Mucosa of gallbladder (tissue), 1 donor: Measurements from ENCODE around the gene CLCNKA. TPM values are rescaled to one million over a fixed set of nuclear protein-coding genes. Genes with fewer than 3 reads are reported as not detected.
A peak's percentile ranks its signal among the peaks of the same experiment; 100 is the strongest.
"Not testable (repeated sequence)": the region's sequence is repeated elsewhere in the genome, so short reads cannot be mapped to it uniquely, and the experiment has no call there.

Experiments used
- DNase-seq: peaks from one replicate; pipeline ENCODE4 v3.0.0-alpha.2; 2020; ENCODE audit warnings: low spot score
- total RNA-seq: library from RNA; stranded (reverse); gene quantifications from one replicate; pipeline ENCODE4 v1.2.1, GENCODE V29; 2021
- donor health status: DM: no; HTN: no; CAD: no.

CLCNKA gene
- total RNA-seq, 1 donor from 2014 or later = 0.32 TPM

GRCh38 chr1:16017461-16018303 lies 4.2 kb upstream of the CLCNKA start, which contains the start of gene HSPB7:
TSS of gene HSPB7 (minus strand) at chr1:16018043. CDS start at chr1:16017963, 80 bp downstream.
- DNase-seq = peak; percentile 80

GRCh38 chr1:16018308-16018707 lies 3.5 kb upstream of the CLCNKA start:
- no peak for DNase-seq

DNA sequence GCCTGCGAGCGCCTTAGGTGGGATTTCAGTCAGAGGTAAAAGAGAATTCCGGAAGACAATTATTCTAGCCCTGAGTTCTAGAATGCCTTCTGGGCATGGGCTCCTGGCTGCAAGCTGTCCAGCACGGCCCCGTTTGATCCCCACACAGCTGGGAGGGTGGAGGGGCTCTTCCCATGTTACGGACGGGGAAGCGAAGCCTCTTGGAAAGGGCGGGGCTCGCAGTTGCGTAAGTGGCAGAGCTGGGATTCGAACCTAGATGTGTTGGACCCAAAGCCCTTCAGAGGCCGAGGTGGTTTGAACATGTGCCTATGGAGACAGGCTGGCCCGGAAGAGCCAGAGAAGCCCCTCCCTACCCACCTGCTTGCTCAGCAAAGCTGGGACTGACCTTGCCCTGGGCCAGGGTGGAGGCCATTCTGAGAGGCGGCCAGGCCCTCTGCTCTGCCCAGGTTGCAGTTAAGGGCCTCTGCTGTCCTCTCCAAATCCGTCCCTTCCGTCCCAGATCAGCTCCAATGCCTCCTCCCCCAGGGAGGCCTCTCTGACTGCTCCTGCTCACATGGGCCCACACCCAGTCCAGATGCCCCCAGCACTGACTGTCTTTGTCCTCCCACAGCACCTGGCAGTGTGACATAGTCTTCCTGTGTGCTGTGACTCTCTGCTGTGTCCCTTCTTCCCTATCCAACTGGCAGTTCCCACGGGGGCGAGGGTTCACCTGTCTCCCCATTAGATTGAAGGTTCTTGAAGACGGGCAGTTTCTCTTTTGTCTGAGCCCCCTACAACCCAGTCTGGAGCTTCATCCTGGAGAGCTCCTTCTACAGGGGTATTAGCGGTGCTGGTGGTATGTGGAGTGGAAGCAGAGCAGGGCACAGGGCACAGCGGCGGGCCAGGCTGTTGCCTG lies 2.8 kb upstream of the CLCNKA start:
- no peak for DNase-seq

DNA sequence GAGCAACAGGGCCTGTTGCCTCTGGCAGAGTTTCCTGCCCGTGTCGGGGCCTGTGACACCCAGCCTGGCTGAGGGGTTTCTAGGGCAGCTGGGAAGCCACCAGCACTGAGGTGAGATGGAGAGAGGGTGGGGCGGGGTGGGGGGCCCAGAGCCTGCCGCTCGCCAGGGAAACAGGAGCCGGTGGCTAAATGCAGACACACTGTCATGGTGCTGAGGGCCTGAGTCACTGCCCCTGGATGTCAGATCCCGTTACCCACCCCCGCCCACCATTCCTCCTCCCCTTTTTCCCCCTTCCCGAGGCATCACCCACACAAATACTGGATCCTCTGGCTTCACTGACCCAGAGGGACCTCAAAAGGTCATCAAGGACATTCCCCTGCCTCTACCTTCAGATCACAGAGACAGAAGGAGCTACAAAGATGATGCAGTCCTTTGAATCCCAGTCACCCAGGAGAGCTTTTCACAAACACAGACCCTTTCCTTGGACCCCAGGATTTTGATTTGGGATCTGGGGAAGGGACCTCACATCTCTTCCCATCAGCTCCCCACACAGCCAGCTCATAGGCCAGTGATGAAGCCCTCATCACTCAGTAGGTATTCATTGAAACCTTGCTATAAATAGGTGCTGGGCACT lies 2.1 kb upstream of the CLCNKA start:
- no peak for DNase-seq

DNA sequence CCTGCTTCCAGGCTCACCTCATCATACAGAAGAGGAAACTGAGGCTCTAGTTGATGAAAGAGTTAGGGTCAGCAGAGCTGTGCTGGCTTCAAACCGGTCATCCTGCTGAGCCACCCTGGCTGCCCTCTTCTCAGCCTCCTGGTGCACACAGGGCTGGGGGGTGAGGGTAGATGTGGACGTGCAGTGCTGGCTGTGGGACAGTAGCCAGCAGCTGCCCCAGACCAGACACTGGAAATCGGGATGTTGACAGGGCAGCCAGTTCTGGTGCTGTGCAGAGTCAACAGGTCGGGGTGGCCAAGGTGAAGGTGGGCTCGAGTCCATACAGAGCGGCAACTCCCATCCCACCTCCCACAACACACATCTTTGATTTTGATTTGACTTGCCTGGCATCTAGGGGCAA lies 1.5 kb upstream of the CLCNKA start:
- DNase-seq = no peak

- DNase-seq = not testable (repeated sequence)
These were observed 958 bp upstream of the CLCNKA start for GRCh38 chr1:16020878-16021277.

- DNase-seq = no peak
These were observed 557 bp downstream of the CLCNKA start for GRCh38 chr1:16022393-16022792.

- no peak for DNase-seq
These were observed 1.3 kb downstream of the CLCNKA start for GRCh38 chr1:16023050-16023653.

DNA sequence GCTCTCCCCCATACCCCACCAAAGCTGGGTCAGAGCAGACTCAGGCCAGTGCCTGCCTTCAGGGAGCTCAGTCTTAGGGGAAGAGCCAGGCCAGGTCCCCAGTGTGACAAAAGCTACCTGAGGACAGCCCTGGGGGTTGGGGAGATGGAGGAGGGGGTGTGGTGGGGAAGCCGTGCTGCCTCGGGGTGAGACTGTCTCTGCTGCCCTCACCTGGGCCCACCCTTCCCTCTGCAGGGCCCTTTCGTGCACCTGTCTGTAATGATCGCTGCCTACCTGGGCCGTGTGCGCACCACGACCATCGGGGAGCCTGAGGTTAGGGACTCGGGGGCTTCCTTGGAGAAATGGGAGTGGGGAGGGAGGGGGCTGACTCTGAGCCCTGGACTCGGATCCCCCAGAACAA lies 4.5 kb downstream of the CLCNKA start:
- DNase-seq = not testable (repeated sequence)

- DNase-seq = no peak
These were observed 5.1 kb downstream of the CLCNKA start for GRCh38 chr1:16026723-16027484.

DNA sequence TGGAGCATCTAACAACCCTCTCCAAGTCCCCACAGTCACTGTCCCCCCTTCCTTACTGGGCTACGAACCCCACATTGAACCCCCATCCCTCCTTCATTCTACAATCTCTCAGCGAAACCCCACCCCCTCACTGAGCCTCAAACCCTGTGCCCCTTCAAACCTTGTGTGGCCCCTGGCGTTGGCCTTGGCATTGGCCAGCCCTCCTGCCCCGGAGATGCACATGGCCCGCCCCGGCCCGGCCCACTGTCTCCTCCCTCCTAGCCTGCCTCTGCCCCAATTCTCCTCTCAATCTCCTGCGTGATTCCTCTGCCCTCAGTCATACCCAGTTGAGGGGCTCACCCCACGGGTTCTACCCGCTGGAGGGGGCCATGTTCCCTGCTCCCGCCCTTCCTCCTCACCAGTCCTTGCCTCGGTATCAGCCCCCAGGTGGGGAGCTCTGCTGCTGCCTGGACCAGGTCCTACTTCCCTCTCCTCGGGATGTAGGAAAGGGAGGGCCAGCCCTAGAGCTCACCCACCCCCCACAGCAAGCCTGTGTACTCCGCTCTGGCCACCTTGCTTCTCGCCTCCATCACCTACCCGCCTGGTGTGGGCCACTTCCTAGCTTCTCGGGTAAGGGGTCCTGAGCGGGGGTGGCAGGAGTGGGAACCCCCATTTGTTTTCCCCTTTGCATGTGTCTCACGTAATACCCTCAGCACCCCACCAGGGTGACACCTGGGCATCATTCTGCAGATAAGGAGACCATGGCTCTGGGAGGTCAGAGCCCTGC lies 6.6 kb downstream of the CLCNKA start:
- DNase-seq = no peak

DNA sequence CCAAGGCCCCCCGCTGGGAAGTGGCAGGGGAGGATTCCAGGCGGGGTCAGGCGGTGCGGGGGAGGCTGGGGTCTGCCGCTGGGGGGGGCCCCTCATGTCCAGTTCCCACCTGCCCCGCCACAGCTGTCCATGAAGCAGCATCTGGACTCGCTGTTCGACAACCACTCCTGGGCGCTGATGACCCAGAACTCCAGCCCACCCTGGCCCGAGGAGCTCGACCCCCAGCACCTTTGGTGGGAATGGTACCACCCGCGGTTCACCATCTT lies 7.1 kb downstream of the CLCNKA start:
- not testable (repeated sequence) for DNase-seq

DNA sequence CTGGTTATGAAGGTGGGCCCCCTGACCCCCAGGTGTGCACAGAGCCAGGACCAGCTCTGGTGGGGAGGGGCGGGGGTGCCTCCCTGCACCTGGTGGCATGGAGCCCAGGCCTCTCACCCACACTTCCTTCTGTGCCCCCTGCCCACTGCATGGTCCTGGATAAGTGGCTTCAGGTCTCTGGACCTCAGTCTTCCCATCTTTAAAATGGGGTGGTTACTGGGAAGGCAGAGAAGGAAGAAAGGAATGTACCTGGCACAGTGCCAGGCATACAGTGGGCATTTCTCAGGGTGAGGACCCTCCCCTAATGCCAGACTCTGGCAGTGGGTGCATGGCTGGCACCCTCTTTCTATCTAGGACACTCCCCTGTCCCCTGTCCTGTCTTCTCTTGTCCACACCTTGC lies 7.5 kb downstream of the CLCNKA start:
- no peak for DNase-seq

DNA sequence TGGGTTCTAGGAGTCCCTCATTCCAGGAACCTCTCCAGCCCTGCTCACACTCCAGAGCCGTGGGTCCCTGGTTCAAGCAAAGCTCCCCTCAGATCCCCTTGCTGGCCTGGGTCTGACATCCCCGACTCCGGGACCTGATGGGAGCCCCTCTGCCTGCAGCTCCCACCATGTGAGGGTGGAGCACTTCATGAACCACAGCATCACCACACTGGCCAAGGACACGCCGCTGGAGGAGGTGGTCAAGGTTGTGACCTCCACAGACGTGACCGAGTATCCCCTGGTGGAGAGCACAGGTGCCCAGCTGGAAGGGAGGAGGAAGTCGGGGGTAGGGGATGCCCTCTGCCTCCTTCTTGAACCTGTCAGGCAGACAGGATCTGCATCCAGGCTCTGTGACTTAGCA lies 9.7 kb downstream of the CLCNKA start:
- no peak for DNase-seq

- peak; percentile 77 for DNase-seq
These were observed 10.7 kb downstream of the CLCNKA start for GRCh38 chr1:16032388-16033102.

DNA sequence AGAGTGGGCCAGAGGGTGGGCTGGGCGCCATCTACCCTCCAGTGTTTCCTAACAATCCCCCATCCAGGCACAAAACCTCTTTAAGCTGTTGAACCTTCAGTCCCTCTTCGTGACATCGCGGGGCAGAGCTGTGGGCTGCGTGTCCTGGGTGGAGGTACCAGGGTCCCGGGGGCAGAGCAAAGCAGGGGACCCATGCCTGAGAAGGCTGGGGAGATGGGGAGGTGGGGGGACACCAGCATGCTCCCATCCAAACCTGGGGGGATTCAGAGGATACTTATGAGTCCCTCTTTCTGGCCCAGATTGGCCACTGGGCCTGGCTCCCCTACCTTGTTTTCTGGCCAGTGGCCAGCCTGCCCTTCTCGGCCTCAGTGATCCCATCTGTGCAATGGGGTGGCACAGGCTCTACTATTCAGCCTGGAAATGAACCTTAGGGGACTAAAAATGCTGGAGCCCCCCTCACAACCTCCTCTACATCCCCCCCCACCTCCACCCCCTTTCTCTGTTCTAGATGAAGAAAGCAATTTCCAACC lies 11.3 kb downstream of the CLCNKA start:
- DNase-seq = not testable (repeated sequence)

GRCh38 chr1:16036461-16036860 lies 14.6 kb downstream of the CLCNKA start:
- DNase-seq = not testable (repeated sequence)

DNA sequence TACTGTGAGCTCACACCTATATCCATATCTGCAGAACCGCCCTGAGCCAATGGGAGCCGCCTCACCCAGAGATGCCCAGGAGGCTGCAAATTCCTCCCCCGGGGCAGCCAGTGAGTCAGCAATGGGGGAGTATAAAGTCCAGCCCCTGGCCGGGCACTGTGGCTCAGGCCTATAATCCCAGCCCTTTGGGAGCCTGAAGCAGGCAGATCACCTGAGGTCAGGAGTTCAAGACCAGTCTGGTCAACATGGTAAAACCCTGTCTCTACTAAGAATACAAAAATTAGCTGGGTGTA lies 16.7 kb downstream of the CLCNKA start:
- no peak for DNase-seq

- not testable (repeated sequence) for DNase-seq
These were observed 18.0 kb downstream of the CLCNKA start for GRCh38 chr1:16039871-16040270.

DNA sequence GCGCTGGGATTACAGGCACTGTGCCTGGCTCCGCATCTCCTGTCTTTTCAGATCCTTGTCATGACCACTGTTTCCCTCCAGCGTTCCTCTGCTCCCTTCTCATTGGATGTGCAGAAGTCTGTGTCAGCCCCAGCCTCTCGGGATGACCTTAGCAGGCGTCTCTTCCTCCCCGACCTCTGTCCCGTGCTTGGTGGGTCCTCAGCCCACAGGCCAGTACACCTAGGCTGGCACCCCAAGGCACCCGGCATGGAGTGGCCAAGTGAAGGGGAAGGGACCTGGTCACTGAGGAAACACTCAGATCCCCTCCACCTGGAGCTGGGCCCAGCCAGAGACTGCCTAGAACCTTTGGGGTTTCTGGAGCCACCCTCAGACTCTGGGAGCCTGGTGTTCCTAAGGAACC lies 19.4 kb downstream of the CLCNKA start:
- no peak for DNase-seq
